GM19328 (cell line): ENCODE results near the gene HSPA8.
A peak's percentile ranks its signal among the peaks of the same experiment; 100 is the strongest.
"Not testable (repeated sequence)": the region's sequence is repeated elsewhere in the genome, so short reads cannot be mapped to it uniquely, and the experiment has no call there.

ENCODE experiments used
- ATAC-seq: cut with Tn5 transposase; IDR thresholded peaks from one replicate; pipeline ENCODE4 v1.9.1; 2021; ENCODE audit warnings: mild to moderate bottlenecking, moderate library complexity; ENCODE audit not compliant: unreplicated experiment

Gene HSPA8

GRCh38 chr11:123061403-123062157, at the start of gene HSPA8:
Gene HSPA8 (minus strand): TSS chr11:123062136. CDS start chr11:123061324, 812 bp downstream.
- no peak for ATAC-seq

- ATAC-seq, result no peak
Measured at GRCh38 chr11:123111465-123111864, 49.5 kb upstream of the HSPA8 start.

- ATAC-seq, result no peak
Measured at GRCh38 chr11:123110397-123110796, 48.5 kb upstream of the HSPA8 start.

- no peak for ATAC-seq
Measured at GRCh38 chr11:123107945-123108495, 46.1 kb upstream of the HSPA8 start.

- no peak for ATAC-seq
Measured at GRCh38 chr11:123104697-123105096, 42.8 kb upstream of the HSPA8 start.

- no peak for ATAC-seq
Measured at GRCh38 chr11:123103326-123103980, 41.5 kb upstream of the HSPA8 start.

- ATAC-seq, result no peak
Measured at GRCh38 chr11:123100379-123101085, 38.6 kb upstream of the HSPA8 start.

- no peak for ATAC-seq
Measured at GRCh38 chr11:123098990-123099389, 37.1 kb upstream of the HSPA8 start.

GRCh38 chr11:123093739-123094138, 31.8 kb upstream of the HSPA8 start:
- ATAC-seq, result no peak

- no peak for ATAC-seq
Measured at GRCh38 chr11:123091506-123091905, 29.6 kb upstream of the HSPA8 start.

GRCh38 chr11:123090168-123090567, 28.2 kb upstream of the HSPA8 start:
- ATAC-seq, result not testable (repeated sequence)

GRCh38 chr11:123088896-123089295, 27.0 kb upstream of the HSPA8 start:
- ATAC-seq, result not testable (repeated sequence)

GRCh38 chr11:123087657-123088056, 25.7 kb upstream of the HSPA8 start:
- peak; percentile 69 for ATAC-seq

- no peak for ATAC-seq
Measured at GRCh38 chr11:123086305-123086704, 24.4 kb upstream of the HSPA8 start.

GRCh38 chr11:123085497-123085896, 23.6 kb upstream of the HSPA8 start:
- no peak for ATAC-seq

GRCh38 chr11:123084454-123084853, 22.5 kb upstream of the HSPA8 start:
- no peak for ATAC-seq

GRCh38 chr11:123083623-123084029, 21.7 kb upstream of the HSPA8 start:
- ATAC-seq, result no peak

- no peak for ATAC-seq
Measured at GRCh38 chr11:123082977-123083376, 21.0 kb upstream of the HSPA8 start.

- ATAC-seq, result no peak
Measured at GRCh38 chr11:123080015-123080414, 18.1 kb upstream of the HSPA8 start.

GRCh38 chr11:123076484-123076883, 14.5 kb upstream of the HSPA8 start:
- no peak for ATAC-seq

GRCh38 chr11:123073343-123074057, 11.6 kb upstream of the HSPA8 start:
- ATAC-seq, result no peak
